NOMO-1 treated with DMSO at 0.1 percent for 48 hours (cell line): ENCODE data around the gene CDC45.

Source experiments
- DNase-seq: peaks from one replicate; lab custom pipeline; 2025; ENCODE audit not compliant: unreplicated experiment; lab: John Stamatoyannopoulos, UW

CDC45 gene

GRCh38 chr22:19466848-19467752 lies 12.6 kb upstream of the CDC45 start:
- no peak for DNase-seq

DNA sequence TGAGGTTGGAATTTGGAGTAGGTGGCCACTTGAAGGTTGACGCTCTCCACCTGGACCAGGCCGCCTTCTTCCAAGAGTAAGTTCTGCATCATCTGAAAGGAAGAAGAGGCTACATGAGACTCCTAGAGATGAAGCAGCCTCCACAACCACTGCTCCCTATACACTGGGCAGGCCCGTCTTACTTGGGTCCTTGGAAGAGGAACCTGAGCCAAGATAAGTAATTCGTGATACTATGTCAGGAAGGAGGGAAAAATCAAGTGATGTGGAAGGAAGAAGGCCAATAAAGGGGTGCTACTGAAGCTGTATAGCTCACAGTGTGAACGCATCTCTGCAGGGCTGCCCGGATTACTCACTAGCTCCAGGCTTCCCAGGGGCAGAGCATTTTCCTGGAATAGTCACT lies 11.8 kb upstream of the CDC45 start:
- DNase-seq = no peak

GRCh38 chr22:19469421-19469820 lies 10.3 kb upstream of the CDC45 start:
- DNase-seq = no peak

DNA sequence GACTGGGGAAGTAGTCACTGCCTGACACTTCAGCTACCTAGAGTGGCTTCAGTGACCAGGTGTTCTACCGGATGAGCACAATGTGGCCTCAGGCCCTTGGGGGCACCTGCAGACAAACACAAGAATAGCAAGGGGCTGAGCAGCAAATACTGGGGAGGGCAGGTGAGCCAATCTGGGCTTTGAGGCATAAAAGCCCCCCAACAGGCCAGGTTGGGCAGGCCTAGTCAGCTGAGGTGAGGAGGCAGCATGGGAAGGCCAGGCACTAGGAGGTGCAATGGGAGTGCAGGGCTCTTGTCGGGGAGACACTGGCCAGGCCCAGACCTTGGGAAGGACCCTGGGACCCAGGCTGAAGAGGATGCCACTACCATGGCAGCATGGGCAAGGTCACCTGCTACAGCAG lies 9.7 kb upstream of the CDC45 start:
- no peak for DNase-seq

DNA sequence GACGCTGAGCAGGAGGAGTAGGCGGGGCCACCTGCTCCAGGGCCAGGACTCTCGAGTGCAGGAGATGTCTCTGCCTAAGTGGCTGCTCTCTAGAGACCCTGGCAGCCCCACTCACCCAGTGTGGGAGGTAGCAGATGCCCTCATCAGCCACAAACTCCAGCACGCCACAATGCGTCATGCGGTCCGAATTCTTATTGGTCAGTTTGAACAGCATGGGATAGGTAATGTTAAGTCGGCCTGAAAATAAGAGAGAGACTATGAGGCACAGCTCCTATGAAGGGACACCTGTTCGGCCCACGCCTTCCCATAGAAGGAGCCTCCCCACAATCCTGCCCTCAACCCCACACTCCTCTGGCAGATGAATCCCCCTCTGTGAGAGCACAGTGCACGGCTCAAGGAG lies 8.1 kb upstream of the CDC45 start:
- DNase-seq = no peak

DNA sequence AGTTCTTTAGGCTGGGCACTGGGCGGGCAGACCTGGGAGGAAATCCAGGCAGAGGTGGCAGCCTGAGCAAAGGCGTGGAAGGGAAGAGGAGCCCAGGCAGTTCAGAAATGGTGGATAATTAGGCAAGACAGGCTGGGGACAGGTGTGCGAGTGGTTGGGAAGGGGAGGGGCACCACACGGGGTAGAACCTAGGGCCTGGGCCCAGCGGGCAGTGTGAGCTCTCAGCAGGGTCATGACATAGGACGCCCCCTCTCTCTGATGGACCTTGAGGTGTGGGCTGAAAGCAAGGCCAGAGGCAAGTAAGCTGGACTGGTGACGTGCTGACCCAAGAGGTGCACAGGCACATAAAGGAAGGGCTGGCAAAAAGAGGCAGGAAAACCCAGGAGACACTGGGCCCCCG lies 7.5 kb upstream of the CDC45 start:
- no peak for DNase-seq

DNA sequence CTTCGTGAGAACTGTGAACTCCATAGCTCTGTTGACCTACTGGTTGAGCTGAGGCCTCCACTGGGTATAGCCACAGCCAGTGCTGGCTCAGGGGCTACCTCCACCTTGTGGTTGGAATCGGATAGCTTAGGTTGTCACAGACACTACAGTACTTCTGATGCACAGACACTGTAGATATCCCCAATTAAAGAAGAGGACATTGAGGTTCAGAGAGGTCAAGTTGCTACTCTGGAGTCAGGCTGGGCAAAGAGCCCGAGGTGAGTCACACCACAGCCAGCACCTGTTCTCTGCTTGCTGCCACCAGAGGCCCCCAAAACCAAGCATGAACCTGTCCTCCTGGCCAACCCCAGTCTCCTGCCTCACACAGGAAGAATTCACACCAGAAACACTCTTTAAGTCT lies 6.1 kb upstream of the CDC45 start:
- no peak for DNase-seq

GRCh38 chr22:19476023-19476422 lies 3.7 kb upstream of the CDC45 start:
- no peak for DNase-seq

DNA sequence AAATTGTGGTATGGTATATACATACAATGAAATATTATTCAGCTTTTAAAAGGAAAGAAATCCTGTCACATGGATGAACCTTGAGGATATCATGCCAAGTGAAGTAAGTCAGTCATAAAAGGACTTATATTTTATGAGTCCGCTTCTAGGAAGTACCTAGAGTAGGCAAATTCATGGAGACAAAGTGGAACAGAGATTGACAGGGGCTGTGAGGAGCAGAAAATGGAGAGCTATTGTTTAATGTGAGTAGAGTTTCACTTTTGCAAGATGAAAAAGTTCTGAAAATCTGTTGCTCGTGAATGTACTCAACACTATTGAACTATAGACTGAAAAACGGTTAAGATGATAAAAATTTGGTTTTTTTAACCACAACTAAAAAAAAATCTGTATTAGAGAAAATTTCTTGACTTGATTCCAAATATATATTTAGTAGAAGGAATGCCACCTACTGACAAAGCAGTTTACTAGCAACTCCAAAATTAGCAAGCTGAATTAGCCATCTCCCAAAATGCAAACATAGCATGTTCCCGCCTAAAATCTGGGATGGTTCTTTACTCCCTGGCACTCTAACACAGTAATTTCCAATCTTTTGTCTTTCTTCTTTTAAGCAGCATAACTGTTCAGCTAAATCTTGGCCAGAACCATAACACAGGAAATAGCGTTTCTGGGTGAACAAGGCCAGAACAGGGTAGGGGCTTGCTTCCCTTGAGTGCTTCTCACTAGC lies 2.2 kb upstream of the CDC45 start:
- DNase-seq = no peak

DNA sequence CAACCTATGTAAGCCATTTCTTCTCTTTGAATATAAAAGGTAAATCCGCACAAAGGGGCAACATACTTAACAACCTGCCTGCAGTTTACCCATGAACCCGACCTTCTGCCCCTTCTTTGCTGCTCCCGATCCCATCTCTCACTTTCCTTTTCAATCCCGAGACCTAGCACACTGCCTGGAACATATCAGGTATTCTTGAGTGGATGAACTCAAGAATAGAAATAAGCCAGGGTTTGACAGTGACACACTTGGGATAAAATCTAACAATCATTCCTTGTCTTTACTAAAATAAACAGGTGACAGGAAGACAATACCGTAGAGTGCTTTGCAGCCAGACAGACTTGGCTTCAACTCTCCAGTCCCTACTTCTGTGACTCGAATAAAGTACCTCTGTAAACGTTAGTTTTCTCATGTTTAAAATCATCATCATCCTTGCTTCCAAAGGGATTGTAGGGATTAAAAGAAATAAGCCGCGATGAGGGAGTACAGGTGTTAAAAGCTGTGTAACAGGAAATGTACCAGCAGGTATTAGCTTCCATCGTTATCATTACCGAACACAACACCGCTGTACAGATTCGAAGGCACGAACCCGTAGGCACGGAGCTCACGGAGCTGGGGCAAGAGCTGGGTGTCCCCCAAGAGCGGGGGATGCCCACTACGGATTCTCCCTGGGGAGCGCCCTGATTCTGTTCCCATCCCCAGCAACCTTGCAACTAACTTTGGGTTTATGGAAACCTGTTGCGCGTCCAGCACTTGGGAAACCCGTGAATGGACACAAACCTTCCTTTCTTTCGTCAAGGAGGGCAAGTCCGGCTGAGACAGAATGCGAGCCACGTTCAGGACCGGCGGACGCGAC lies 1.4 kb upstream of the CDC45 start:
- no peak for DNase-seq

- peak; percentile 82 for DNase-seq
Measured at GRCh38 chr22:19478901-19479354, 792 bp upstream of the CDC45 start, which contains the start of gene UFD1. UFD1 (minus strand) TSS chr22:19479193; CDS start chr22:19479085, 108 bp downstream.

DNA sequence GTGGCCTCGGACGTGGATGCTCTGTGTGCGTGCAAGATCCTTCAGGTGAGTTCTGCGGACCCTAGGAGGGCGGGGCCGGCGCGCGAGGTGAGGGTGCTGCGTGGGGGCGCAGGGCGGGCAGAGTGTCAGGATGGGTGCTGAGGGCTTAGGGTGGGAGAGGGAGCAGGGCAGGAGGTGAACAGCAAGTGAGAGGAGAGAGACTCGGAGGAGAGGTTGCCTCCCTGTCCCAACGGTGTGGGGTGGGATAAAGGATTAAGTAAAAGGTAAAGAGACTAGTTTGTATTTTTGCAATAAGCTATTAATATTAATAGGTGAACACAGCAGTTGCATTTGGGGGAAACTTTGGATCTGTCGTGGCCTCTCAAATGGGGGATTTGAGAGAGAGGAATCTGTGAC lies 451 bp downstream of the CDC45 start:
- DNase-seq = no peak

GRCh38 chr22:19480789-19481188 lies 1.1 kb downstream of the CDC45 start:
- DNase-seq = peak; percentile 7

- no peak for DNase-seq
Measured at GRCh38 chr22:19482297-19482696, 2.6 kb downstream of the CDC45 start.

DNA sequence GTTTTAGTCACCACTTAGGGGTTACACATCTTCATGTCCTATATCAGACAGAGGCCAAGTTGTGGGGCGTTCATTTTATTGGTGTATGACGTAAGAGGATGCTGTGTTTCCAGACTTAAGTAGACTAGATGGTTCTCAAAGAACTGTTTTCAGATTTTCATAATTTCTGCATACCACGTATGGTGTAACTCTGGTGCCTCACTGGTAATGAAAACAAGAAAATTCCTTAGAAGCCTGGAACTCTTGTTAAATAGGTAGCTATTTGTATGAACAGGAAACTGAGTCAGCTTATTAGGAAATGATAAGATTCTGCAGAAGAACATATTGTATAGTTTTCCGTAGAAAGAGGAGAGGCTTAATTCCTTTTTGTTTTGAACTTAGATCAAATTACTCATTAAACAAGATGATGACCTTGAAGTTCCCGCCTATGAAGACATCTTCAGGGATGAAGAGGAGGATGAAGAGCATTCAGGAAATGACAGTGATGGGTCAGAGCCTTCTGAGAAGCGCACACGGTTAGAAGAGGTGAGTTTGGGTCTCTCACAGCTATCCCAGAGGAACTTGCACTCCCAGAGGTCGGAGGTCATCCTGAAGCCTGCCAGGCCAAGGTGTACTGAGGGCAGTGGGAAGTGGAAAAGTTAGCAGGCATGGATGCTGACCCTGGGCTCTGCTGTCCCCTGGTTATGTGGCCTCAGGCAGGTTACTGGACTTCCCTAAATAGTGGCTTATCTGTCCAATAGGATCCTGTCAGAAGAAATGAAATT lies 3.9 kb downstream of the CDC45 start:
- DNase-seq = no peak

DNA sequence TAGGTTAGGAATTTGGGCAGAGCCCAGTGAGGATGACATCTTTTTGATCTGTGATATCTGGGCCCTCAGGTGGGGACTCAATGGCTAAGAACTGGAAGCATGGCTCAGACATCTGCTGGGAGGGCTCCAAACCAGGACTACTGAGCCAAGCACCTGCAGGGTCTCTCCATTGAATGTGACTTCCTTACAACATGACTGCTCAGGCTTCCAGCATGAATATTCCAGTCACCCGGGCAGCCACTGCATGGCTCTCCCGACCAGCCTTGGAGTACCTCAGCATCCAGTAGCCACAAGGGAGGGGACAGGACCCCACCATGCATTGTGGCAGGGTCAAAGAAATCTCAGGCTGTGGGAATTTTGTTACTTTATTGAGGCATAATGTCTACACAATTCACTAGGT lies 8.6 kb downstream of the CDC45 start:
- DNase-seq = no peak

DNA sequence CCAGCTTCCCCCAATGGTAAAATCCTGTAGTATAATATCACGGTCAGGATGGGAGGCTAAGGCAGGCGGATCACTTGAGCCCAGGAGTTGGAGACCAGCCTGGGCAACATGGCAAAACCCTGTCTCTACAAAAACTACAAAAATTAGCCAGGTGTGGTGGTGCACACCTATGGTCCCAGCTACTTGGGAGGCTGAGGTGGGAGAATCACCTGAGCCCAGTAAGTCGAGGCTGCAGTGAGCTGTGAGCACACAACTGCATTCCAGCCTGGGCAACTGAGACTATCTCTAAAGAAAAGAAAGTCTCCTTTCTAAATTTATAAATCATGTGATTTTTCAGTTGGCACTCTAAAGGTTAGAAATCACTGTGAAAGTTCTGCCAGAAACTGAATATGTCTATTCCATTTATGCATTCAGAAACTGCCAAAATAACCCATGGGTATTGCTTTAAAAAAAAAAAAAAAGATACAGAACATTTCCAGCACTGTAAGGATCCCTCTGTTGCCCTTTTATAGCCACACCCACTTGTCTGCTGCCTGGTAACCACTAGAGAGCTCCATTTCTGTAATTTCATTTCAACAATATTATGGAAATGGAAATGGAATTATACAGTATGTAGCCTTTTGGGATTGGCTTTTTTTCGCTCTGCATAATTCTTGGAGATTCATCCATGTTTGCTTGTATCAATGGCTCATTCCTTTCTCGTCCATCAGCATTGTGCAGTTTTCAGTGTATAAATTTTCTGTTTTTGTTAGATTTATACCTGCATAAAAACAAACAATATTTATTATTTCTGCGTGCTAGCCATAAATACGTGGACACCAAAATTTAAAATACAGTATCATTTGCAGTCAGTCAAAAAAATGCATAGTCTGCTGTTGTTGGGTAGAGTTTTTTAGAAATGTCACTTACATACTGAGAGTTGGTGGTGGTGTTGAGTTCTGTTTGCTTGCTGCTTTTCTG lies 9.4 kb downstream of the CDC45 start:
- no peak for DNase-seq

GRCh38 chr22:19490628-19491230 lies 11.0 kb downstream of the CDC45 start:
- DNase-seq = no peak
